GM18873 (cell line): ENCODE measurements around the gene NXPH4.

Experiments used
- ATAC-seq: cut with Tn5 transposase; IDR thresholded peaks from one replicate; pipeline ENCODE4 v1.9.1; 2021; ENCODE audit warnings: mild to moderate bottlenecking, moderate library complexity, moderate number of reproducible peaks; ENCODE audit not compliant: unreplicated experiment, low FRiP score

The NXPH4 gene

GRCh38 chr12:57201631-57202030, 15.0 kb upstream of the NXPH4 start:
- no peak for ATAC-seq

GRCh38 chr12:57202321-57202720, 14.3 kb upstream of the NXPH4 start:
- no peak for ATAC-seq

DNA sequence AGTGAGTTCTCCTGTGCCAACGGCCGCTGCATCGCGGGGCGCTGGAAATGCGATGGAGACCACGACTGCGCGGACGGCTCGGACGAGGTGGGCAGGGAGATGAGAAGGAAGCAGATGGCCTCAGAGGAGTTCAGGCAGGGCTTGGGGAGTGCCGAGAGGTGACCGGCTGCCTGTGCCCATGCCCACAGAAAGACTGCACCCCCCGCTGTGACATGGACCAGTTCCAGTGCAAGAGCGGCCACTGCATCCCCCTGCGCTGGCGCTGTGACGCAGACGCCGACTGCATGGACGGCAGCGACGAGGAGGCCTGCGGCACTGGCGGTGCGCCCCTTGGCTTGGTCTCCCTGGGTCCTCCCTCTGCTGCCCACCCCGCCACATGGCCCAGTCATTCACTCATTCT, 13.4 kb upstream of the NXPH4 start:
- ATAC-seq, result no peak

GRCh38 chr12:57203791-57204190, 12.8 kb upstream of the NXPH4 start:
- no peak for ATAC-seq

GRCh38 chr12:57204454-57204853, 12.1 kb upstream of the NXPH4 start:
- ATAC-seq, result no peak

GRCh38 chr12:57205186-57205585, 11.4 kb upstream of the NXPH4 start:
- ATAC-seq, result no peak

- ATAC-seq, result no peak
Measured at GRCh38 chr12:57205931-57206330, 10.7 kb upstream of the NXPH4 start.

- no peak for ATAC-seq
Measured at GRCh38 chr12:57207731-57208630, 8.6 kb upstream of the NXPH4 start.

- ATAC-seq, result no peak
Measured at GRCh38 chr12:57208631-57209282, 7.8 kb upstream of the NXPH4 start.

GRCh38 chr12:57209916-57210315, 6.7 kb upstream of the NXPH4 start:
- no peak for ATAC-seq

- ATAC-seq, result no peak
Measured at GRCh38 chr12:57210461-57210860, 6.1 kb upstream of the NXPH4 start.

DNA sequence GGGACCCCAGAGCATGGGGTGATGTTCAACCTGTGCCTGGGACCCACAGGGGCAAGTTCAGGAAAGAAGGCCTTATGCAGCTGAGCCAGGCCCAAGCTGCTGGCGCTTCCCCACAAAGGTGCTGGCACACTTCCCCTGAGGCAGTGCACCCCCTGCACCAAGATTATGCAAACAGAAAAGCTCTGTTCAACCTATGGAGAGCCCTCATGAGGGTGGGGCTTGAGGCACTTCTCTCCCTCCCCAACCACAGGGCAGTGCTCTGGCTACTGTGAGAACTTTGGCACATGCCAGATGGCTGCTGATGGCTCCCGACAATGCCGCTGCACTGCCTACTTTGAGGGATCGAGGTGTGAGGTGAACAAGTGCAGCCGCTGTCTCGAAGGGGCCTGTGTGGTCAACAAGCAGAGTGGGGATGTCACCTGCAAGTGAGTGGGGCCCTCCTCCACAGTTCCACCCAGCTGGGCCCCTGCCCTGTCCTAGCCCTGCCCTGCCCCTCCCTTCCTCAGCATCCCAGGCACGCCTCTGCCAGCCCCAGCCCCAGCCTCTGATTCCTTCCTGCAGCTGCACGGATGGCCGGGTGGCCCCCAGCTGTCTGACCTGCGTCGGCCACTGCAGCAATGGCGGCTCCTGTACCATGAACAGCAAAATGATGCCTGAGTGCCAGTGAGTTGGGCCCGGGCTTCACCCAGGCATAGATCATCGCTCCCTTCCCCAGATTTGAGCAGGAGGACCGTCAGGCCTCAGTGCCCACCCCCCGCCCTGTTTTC, 5.5 kb upstream of the NXPH4 start:
- no peak for ATAC-seq

DNA sequence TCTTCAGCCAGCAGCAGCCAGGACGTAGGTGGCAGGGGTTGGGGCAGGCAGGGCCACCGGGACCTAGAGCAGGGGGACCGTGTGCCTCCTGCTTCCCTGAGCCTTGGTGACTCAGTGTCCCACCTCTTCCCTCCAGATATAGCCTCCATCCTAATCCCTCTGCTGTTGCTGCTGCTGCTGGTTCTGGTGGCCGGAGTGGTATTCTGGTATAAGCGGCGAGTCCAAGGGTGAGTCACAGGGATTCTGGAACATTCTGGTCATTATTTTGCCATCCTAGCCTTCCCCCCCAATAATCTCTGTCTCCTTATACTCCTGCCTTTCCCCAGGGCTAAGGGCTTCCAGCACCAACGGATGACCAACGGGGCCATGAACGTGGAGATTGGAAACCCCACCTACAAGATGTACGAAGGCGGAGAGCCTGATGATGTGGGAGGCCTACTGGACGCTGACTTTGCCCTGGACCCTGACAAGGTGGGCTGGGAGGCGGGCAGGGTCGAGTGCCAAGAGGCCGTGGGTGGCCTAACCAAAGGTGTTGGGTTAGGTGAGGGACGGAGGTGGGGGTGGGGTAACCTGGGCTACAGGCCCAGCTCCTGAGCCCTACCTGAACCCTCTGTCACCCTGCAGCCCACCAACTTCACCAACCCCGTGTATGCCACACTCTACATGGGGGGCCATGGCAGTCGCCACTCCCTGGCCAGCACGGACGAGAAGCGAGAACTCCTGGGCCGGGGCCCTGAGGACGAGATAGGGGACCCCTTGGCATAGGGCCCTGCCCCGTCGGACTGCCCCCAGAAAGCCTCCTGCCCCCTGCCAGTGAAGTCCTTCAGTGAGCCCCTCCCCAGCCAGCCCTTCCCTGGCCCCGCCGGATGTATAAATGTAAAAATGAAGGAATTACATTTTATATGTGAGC, 4.5 kb upstream of the NXPH4 start:
- no peak for ATAC-seq

- no peak for ATAC-seq
Measured at GRCh38 chr12:57212701-57213057, 3.9 kb upstream of the NXPH4 start.

DNA sequence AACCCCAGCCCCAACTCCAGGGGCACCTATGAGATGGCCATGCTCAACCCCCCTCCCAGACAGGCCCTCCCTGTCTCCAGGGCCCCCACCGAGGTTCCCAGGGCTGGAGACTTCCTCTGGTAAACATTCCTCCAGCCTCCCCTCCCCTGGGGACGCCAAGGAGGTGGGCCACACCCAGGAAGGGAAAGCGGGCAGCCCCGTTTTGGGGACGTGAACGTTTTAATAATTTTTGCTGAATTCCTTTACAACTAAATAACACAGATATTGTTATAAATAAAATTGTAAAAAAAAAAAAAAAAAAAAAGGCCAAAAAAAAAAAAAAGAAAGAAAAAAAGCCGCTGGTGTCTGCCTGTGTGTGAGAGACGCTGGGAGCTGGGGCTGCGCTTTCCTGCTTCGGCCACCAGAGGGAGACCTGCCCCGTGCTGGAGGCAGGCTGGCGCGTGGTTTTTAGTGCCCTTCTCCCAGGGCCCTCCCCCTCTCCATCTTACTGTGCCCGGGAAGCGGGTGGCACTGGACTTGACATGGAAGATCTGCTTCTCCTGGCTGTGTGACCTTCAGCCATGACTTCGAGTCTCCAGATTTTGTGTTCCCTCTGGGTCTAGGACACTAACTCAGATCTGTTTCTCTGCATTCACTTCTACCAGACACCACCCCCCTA, 3.4 kb upstream of the NXPH4 start:
- no peak for ATAC-seq

GRCh38 chr12:57213763-57214397, 2.7 kb upstream of the NXPH4 start:
- ATAC-seq, result no peak

- no peak for ATAC-seq
Measured at GRCh38 chr12:57214398-57214781, 2.2 kb upstream of the NXPH4 start.

DNA sequence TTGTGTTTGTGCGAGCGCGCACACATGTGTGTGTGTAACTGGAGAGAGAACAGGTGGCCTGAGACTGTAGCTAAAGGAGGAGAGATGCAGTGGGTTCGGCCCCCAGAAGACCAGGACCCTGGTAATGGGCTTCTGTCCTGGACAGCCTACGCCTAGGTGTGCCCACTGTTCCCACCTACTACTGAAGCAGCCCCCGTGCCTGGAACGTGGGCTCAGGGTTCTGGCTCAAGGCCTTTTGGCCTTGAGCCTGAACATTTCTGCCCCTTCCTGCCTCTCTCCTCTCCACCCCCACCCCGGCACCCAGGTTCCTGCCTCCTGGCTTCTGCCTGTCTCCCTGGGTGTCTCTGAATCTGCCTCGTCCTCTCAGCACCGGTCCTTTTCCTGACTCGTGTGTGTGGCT, 1.5 kb upstream of the NXPH4 start:
- no peak for ATAC-seq

DNA sequence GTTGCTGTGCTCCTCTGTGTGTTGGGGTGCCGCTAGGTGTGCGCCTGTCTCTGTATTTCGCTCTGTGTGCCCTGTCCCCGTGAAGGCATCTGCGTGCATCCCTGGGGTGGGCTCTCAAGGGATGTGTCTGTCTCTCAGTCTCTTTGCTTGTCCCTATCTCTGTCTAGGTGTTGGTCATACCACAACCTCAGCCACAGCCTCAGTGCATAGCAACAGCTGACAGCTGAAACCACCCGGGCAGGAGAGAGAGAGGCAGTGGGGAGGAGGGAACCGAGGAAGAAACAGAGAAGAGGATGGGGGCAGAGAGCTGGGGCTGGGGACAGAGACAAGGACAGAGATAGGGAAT, 953 bp upstream of the NXPH4 start:
- no peak for ATAC-seq
